MM.1S (cell line): ENCODE measurements around the gene CCNK.

Experiments used
- DNase-seq: peaks from one replicate; pipeline ENCODE4 v3.0.0-alpha.2; 2015
- H2AFZ ChIP-seq: fragments of 300-600 bp; sonication (generic); 2 replicates; pipeline ENCODE4 v1.6.0; 2016; ENCODE audit warnings: antibody characterized with exemption, low read length
- H3F3A ChIP-seq: fragments of 300-600 bp; sonication (generic); 2 replicates; pipeline ENCODE4 v1.6.1; 2016; ENCODE audit warnings: mild to moderate bottlenecking, antibody characterized with exemption, low read length, moderate library complexity, mixed read lengths; ENCODE audit not compliant: insufficient read depth
- H3K27ac ChIP-seq: fragments of 300-600 bp; sonication (generic); 2 replicates; pipeline ENCODE4 v1.5.1; 2016; ENCODE audit warnings: mild to moderate bottlenecking, low read length
- H3K27me3 ChIP-seq: fragments of 300-600 bp; sonication (generic); replicated peaks from 2 replicates; pipeline ENCODE4 v1.6.0; 2016; ENCODE audit warnings: low read length; ENCODE audit not compliant: insufficient read depth
- H3K36me3 ChIP-seq: fragments of 300-600 bp; sonication (generic); replicated peaks from 2 replicates; pipeline ENCODE4 v1.6.1; 2016; ENCODE audit warnings: mild to moderate bottlenecking, low read length, mixed read lengths; ENCODE audit not compliant: insufficient read depth
- H3K4me1 ChIP-seq: fragments of 300-600 bp; sonication (generic); 2 replicates; pipeline ENCODE4 v1.6.1; 2016; ENCODE audit warnings: low read length, mixed read lengths
- H3K4me2 ChIP-seq: fragments of 300-600 bp; sonication (generic); 2 replicates; pipeline ENCODE4 v1.6.0; 2016; ENCODE audit warnings: low read depth, low read length
- H3K4me3 ChIP-seq: fragments of 300-600 bp; sonication (generic); 2 replicates; pipeline ENCODE4 v1.5.1; 2016; ENCODE audit warnings: low read length, mixed read lengths
- H3K79me2 ChIP-seq: fragments of 300-600 bp; sonication (generic); 2 replicates; pipeline ENCODE4 v1.6.1; 2016; ENCODE audit warnings: mixed run types, low read length, mixed read lengths
- H3K9ac ChIP-seq: fragments of 300-600 bp; sonication (generic); 2 replicates; pipeline ENCODE4 v1.6.1; 2016; ENCODE audit warnings: low read length, mixed read lengths
- H3K9me2 ChIP-seq: fragments of 300-600 bp; sonication (generic); replicated peaks from 2 replicates; pipeline ENCODE4 v1.6.1; 2016; ENCODE audit warnings: mild to moderate bottlenecking, low read length, mixed read lengths; ENCODE audit not compliant: insufficient read depth
- H3K9me3 ChIP-seq: fragments of 300-600 bp; sonication (generic); replicated peaks from 2 replicates; pipeline ENCODE4 v1.6.1; 2016; ENCODE audit warnings: mild to moderate bottlenecking, low read length, mixed read lengths; ENCODE audit not compliant: insufficient read depth
- H4K20me1 ChIP-seq: fragments of 300-600 bp; sonication (generic); 2 replicates; pipeline ENCODE4 v1.6.1; 2016; ENCODE audit warnings: mild to moderate bottlenecking, low read length, moderate library complexity, mixed read lengths; ENCODE audit not compliant: insufficient read depth
- EZH2 ChIP-seq: fragments of 300-600 bp; sonication (generic); optimal IDR thresholded peaks from 2 replicates; pipeline ENCODE3; 2017; ENCODE audit warnings: low read depth, mild to moderate bottlenecking, antibody characterized with exemption, low read length, mixed read lengths
- EZH2phosphoT487 ChIP-seq: fragments of 300-600 bp; sonication (generic); IDR thresholded peaks from 2 replicates; pipeline ENCODE4 v1.6.1; 2018; ENCODE audit warnings: antibody characterized with exemption, low read length
- TF ChIP-seq, protein P1 (sequence below): fragments of 300-600 bp; sonication (generic); IDR thresholded peaks from 2 replicates; pipeline ENCODE4 v1.5.1; 2016; ENCODE audit warnings: antibody characterized with exemption, low read length, mixed read lengths

CCNK gene

DNA sequence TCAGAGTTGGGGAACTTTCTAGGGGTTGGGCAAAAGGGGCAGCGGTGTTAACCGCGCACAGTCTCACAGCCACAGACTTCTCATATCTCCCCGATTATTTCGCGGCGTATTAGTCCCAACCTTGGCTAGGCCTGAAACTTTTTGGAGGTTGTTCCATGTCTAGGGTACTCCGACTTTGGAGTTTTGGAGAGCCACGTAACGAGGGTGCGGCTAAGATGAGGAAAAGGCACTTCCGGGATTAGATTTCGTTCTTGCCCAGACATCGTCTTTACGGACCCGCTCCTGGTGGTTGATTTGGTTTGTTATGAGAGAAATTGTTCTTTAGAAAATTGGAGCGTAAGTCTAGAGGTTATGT lies 513 bp downstream of the CCNK start:
- Histone ChIP-seq H3K4me2 (peak overlapping the region; percentile 78), H3K27me3 (no peaks in the 10 kb centered on the region), H4K20me1 (0 out of 2 replicates have a peak, but pooled peaks cover 8% of the 10 kb centered on the region), H3K27ac (peak overlapping the region; percentile 44; the same call in 1 of the 2 replicates), H3K9me3 (no peaks in the 10 kb centered on the region), H3K79me2 (peaks cover 87% of the 10 kb centered on the region), H3K4me3 (peak overlapping the region; percentile 83), H3F3A (no peaks in the 10 kb centered on the region), H2AFZ (peak overlapping the region; percentile 51), H3K9me2 (no peaks in the 10 kb centered on the region), H3K9ac (peak overlapping the region; percentile 76), H3K36me3 (no peaks in the 10 kb centered on the region), H3K4me1 (peaks cover 4% of the 10 kb centered on the region; the same call in 1 of the 2 replicates)
- DNase-seq, result peak; percentile 8
- TF ChIP-seq EZH2 (no peak), EZH2phosphoT487 (no peak)
- TF ChIP-seq, protein P1, sequence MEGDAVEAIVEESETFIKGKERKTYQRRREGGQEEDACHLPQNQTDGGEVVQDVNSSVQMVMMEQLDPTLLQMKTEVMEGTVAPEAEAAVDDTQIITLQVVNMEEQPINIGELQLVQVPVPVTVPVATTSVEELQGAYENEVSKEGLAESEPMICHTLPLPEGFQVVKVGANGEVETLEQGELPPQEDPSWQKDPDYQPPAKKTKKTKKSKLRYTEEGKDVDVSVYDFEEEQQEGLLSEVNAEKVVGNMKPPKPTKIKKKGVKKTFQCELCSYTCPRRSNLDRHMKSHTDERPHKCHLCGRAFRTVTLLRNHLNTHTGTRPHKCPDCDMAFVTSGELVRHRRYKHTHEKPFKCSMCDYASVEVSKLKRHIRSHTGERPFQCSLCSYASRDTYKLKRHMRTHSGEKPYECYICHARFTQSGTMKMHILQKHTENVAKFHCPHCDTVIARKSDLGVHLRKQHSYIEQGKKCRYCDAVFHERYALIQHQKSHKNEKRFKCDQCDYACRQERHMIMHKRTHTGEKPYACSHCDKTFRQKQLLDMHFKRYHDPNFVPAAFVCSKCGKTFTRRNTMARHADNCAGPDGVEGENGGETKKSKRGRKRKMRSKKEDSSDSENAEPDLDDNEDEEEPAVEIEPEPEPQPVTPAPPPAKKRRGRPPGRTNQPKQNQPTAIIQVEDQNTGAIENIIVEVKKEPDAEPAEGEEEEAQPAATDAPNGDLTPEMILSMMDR, result no peak

DNA sequence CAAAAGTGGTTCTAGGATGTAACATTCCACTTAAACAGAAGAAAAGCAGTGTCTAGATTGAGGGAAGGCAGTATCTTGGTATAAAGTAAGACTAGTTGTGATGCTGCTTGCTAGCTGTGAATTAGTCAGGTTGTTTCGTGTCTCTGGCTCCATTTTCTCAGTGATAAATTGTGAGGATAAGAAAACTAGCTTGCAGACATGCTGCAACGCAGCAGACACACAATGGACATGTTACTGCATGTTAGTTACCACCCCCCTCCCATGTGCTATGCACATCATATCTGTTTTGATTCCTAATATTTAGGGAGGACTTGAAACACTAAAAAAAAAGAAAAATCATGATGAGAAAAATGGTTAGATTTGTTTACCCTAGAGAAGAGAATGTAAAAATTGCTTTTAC lies 2.9 kb downstream of the CCNK start:
- H3K9me2 ChIP-seq, result no peaks in the 10 kb centered on the region
- no peak overlapping the region for H3K4me2 ChIP-seq
- H3K9ac ChIP-seq, result no peak overlapping the region
- peaks cover 4% of the 10 kb centered on the region; the same call in 1 of the 2 replicates for H3K4me1 ChIP-seq
- H2AFZ ChIP-seq, result no peak overlapping the region
- peaks cover 88% of the 10 kb centered on the region for H3K79me2 ChIP-seq
- no peaks in the 10 kb centered on the region for H3K27me3 ChIP-seq
- H3K27ac ChIP-seq, result no peak overlapping the region
- H3K36me3 ChIP-seq, result no peaks in the 10 kb centered on the region
- no peak overlapping the region for H3K4me3 ChIP-seq
- DNase-seq, result no peak
- H3K9me3 ChIP-seq, result no peaks in the 10 kb centered on the region
- no peaks in the 10 kb centered on the region for H3F3A ChIP-seq
- H4K20me1 ChIP-seq, result peaks cover 8% of the 10 kb centered on the region; the same call in 1 of the 2 replicates
- TF ChIP-seq EZH2, result no peak
- TF ChIP-seq EZH2phosphoT487, result no peak
- TF ChIP-seq, protein P1, result no peak

DNA sequence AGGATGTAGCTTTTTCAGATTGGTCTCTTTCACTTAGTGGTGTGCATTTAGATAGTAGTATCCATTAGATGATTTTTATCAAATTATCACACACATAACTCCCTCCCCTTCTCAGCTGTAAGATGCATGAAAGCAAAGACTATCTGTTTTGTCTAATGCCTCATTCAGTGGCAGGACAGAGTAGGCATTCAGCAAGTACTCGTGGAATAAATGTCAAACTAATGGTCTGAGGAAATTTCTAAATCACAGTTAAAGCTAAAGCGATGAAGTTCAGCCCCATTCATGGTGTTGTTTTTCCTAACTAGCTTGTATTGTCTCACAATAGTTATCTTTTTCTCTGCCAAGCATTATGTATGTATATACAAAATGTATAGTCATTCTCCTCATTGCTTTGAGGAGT lies 16.1 kb downstream of the CCNK start:
- Histone ChIP-seq H3K4me3 (no peak overlapping the region), H4K20me1 (no peaks in the 10 kb centered on the region), H3F3A (no peaks in the 10 kb centered on the region), H3K27ac (no peak overlapping the region), H3K9me2 (no peaks in the 10 kb centered on the region), H3K27me3 (no peaks in the 10 kb centered on the region), H3K9ac (no peak overlapping the region), H3K79me2 (peaks cover 9% of the 10 kb centered on the region), H3K9me3 (no peaks in the 10 kb centered on the region), H2AFZ (no peak overlapping the region), H3K36me3 (no peaks in the 10 kb centered on the region; the same call in 1 of the 2 replicates), H3K4me2 (no peak overlapping the region), H3K4me1 (no peaks in the 10 kb centered on the region)
- no peak for DNase-seq
- no peak for TF ChIP-seq EZH2phosphoT487
- TF ChIP-seq, protein P1, result no peak
- no peak for TF ChIP-seq EZH2
